ENCODE results near the gene CCDC134. TPM values are rescaled to one million over a fixed set of nuclear protein-coding genes. Genes with fewer than 3 reads are reported as not detected.

Gene CCDC134
- total and polyA plus RNA-seq, 2 experiments from 2014 or later, result 4.1 to 7.2 TPM

DNA sequence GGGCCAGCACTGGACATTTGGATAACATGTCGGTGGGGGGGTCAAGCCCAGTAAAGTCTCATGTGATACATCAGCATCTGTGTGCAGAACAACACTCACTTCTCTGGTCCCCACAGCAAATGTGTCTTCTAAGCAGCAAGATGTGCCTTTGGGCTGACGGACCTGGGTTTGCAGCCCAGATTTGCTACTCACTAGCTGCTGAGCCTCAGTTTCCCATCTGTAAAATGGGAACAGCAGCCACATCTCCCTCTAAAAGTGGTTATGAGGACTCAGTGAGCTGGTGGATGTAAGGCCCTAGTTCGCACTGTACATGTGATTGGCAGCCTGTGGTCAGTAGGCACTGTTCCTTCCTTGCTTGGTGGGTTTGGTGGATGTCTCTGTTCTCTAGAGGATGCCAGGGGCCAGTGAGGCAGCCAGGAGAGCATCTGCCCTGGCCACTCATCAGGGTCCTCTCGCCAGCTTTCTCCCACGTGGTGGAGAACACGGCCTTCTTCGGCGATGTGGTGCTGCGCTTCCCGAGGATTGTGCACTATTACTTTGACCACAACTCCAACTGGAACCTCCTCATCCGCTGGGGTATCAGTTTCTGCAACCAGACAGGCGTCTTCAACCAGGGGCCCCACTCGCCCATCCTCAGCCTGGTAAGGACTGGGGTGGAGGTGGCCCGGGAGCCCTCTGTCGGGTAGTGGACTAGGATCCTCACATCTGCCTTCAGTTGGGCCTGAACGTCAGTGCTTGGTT, 12.5 kb downstream of the CCDC134 start:
- WGBS (ENCODE audit: low lambda C conversion rate, missing lambda C conversion rate), result 97% methylated on average over 16 of the region's 16 CpGs
- TF ChIP-seq EZH2 (IDR thresholded peaks at IDR 0.05; ENCODE audit: borderline replicate concordance) (no peak), EZH2phosphoT487 (IDR thresholded peaks at IDR 0.05; ENCODE audit: low read depth, severe bottlenecking, unreplicated experiment) (no peak)
- TF ChIP-seq, protein P1, sequence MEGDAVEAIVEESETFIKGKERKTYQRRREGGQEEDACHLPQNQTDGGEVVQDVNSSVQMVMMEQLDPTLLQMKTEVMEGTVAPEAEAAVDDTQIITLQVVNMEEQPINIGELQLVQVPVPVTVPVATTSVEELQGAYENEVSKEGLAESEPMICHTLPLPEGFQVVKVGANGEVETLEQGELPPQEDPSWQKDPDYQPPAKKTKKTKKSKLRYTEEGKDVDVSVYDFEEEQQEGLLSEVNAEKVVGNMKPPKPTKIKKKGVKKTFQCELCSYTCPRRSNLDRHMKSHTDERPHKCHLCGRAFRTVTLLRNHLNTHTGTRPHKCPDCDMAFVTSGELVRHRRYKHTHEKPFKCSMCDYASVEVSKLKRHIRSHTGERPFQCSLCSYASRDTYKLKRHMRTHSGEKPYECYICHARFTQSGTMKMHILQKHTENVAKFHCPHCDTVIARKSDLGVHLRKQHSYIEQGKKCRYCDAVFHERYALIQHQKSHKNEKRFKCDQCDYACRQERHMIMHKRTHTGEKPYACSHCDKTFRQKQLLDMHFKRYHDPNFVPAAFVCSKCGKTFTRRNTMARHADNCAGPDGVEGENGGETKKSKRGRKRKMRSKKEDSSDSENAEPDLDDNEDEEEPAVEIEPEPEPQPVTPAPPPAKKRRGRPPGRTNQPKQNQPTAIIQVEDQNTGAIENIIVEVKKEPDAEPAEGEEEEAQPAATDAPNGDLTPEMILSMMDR (IDR thresholded peaks at IDR 0.05; ENCODE audit: poor library complexity), result no peak
- H3K36me3 ChIP-seq (replicated peaks; ENCODE audit: insufficient read depth, low read depth), result no peaks in the 10 kb centered on the region

DNA sequence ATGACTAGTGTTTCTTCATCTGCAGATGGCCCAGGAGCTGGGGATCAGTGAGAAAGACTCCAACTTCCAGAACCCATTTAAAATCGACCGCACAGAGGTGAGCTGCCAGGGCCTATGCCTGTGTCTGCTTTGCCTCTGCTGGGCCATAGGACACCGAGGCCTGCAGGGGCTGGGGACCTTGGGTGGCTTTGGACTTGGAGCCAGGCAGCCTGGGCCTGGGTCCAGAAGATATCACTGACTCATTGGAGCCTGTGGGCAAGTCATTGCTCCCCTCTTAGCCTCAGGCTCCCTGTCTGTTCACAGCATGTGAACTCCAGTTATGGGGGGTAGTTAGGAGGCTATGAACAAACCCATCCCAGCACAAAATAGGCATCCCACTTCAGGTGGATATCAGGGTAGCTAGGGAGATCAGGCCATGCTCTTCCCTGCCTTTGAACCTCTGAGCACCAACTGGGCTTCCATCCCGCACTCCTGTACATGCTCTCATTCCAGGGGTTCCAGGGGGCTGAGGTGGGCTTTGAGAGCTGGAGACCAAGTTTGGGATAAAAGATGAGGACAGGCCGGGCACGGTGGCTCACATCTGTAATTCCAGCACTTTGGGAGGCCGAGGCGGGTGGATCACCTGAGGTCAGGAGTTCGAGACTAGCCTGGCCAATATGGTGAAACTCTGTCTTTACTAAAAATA, 13.4 kb downstream of the CCDC134 start:
- H2AFZ ChIP-seq, result no peak overlapping the region
- TF ChIP-seq EZH2 (IDR thresholded peaks at IDR 0.05; ENCODE audit: borderline replicate concordance) (no peak), EZH2phosphoT487 (IDR thresholded peaks at IDR 0.05; ENCODE audit: low read depth, severe bottlenecking, unreplicated experiment) (no peak)
- TF ChIP-seq, protein P1 (IDR thresholded peaks at IDR 0.05; ENCODE audit: poor library complexity), result no peak
- H3K9me3 ChIP-seq (ENCODE audit: low read depth), result no peaks in the 10 kb centered on the region
- H3K79me2 ChIP-seq, result no peaks in the 10 kb centered on the region
- H4K20me1 ChIP-seq (ENCODE audit: insufficient read depth, poor library complexity, severe bottlenecking), result no peaks in the 10 kb centered on the region
- 99% methylated on average over 9 of the region's 9 CpGs for WGBS (ENCODE audit: low lambda C conversion rate, missing lambda C conversion rate)
- H3K4me3 ChIP-seq, result no peak overlapping the region
- no peaks in the 10 kb centered on the region for H3K4me1 ChIP-seq (ENCODE audit: insufficient read depth)
- H3K36me3 ChIP-seq (replicated peaks; ENCODE audit: insufficient read depth, low read depth), result no peaks in the 10 kb centered on the region
- no peak overlapping the region for H3K27ac ChIP-seq
- no peak for DNase-seq (ENCODE audit: low spot score)
- no peaks in the 10 kb centered on the region for H3K9me2 ChIP-seq (replicated peaks; ENCODE audit: insufficient read depth)
- H3K4me2 ChIP-seq, result no peak overlapping the region
- no peaks in the 10 kb centered on the region for H3K27me3 ChIP-seq

More for the DNA sequence above, 12.5 kb downstream of the CCDC134 start:
- no peak for DNase-seq (ENCODE audit: low spot score)
- no peak overlapping the region for H3K4me3 ChIP-seq
- no peaks in the 10 kb centered on the region for H3K9me3 ChIP-seq (ENCODE audit: low read depth)
- no peaks in the 10 kb centered on the region for H4K20me1 ChIP-seq (ENCODE audit: insufficient read depth, poor library complexity, severe bottlenecking)
- H3K79me2 ChIP-seq, result no peaks in the 10 kb centered on the region
- no peaks in the 10 kb centered on the region for H3K9me2 ChIP-seq (replicated peaks; ENCODE audit: insufficient read depth)
- H3K27me3 ChIP-seq, result no peaks in the 10 kb centered on the region
- no peaks in the 10 kb centered on the region for H3K4me1 ChIP-seq (ENCODE audit: insufficient read depth)
- H3K27ac ChIP-seq, result no peak overlapping the region
- H2AFZ ChIP-seq, result no peak overlapping the region
- H3K4me2 ChIP-seq, result no peak overlapping the region

DNA sequence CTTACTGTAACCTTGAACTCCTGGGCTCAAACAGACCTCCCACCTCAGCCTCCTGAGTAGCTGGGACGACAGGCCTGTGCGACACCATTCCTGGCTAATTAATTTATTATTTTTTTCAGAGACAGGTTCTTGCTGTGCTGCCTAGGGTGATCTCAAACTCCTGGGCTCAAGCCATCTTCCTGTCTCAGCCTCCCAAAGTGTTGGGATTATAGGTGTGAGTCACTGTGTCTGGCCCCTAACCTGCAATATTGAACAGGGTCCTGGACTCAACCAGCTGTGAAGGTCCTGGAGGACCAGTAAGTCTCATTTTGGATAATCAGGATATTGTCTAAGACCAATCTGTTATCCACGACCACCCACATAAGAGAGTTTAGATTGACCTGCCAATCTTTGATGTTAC, 15.2 kb downstream of the CCDC134 start:
- no peak for TF ChIP-seq EZH2phosphoT487 (IDR thresholded peaks at IDR 0.05; ENCODE audit: low read depth, severe bottlenecking, unreplicated experiment)
- TF ChIP-seq EZH2 (IDR thresholded peaks at IDR 0.05; ENCODE audit: borderline replicate concordance), result no peak
- TF ChIP-seq, protein P1 (IDR thresholded peaks at IDR 0.05; ENCODE audit: poor library complexity), result no peak
- 93% methylated on average over 3 of the region's 3 CpGs for WGBS (ENCODE audit: low lambda C conversion rate, missing lambda C conversion rate)
- H3K9me3 ChIP-seq (ENCODE audit: low read depth), result no peaks in the 10 kb centered on the region
- DNase-seq (ENCODE audit: low spot score), result no peak
- H3K4me2 ChIP-seq, result no peak overlapping the region
- no peaks in the 10 kb centered on the region for H3K79me2 ChIP-seq
- H3K4me3 ChIP-seq, result no peak overlapping the region
- no peaks in the 10 kb centered on the region for H3K36me3 ChIP-seq (replicated peaks; ENCODE audit: insufficient read depth, low read depth)
- H3K4me1 ChIP-seq (ENCODE audit: insufficient read depth), result no peaks in the 10 kb centered on the region
- no peaks in the 10 kb centered on the region for H3K27me3 ChIP-seq
- no peaks in the 10 kb centered on the region for H3K9me2 ChIP-seq (replicated peaks; ENCODE audit: insufficient read depth)
- H3K27ac ChIP-seq, result no peak overlapping the region
- no peaks in the 10 kb centered on the region for H4K20me1 ChIP-seq (ENCODE audit: insufficient read depth, poor library complexity, severe bottlenecking)
- no peak overlapping the region for H2AFZ ChIP-seq

All from hepatocyte (in vitro differentiated cells).